ENCODE results near the gene RAMP3. TPM values are rescaled to one million over a fixed set of nuclear protein-coding genes. Genes with fewer than 3 reads are reported as not detected.
A peak's percentile ranks its signal among the peaks of the same experiment; 100 is the strongest.

RAMP3 gene
- total and polyA plus RNA-seq, 10 of the 15 experiments (the other 5 are each of a cell fraction or from before 2014, with no cell fraction given), result not detected

DNA sequence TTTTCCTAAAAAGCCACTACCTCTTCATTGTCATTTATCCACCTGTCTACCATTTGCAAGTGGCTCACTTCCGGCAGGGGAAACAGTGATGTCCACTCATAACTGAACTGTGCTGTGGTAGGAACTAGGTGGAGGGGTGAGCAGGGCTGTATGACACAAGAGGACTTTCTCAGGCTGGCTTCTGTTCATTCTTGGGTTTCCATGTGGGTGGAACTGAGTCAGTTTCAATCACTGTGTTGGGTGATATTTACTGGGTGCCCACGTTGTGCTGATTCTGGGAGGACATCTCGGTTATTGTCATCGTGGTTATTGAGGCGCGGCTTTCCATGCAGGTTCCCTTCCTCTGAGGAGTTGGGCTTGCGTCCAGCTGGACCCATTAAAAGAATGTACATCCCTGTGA, 38.8 kb downstream of the RAMP3 start (continued):
- TF ChIP-seq SUPT20H (IDR thresholded peaks at IDR 0.05; ENCODE audit: borderline replicate concordance, control insufficient read depth, low read depth, low read length) (no peak), DPF2 (IDR thresholded peaks at IDR 0.05) (no peak), CHD4 (IDR thresholded peaks at IDR 0.05) (no peak), NBN (IDR thresholded peaks at IDR 0.05) (no peak), MXI1 (IDR thresholded peaks at IDR 0.05; ENCODE audit: low read depth, low read length) (no peak), NFXL1 (IDR thresholded peaks at IDR 0.05; ENCODE audit: borderline replicate concordance) (no peak), EGR1 (IDR thresholded peaks at IDR 0.05; ENCODE audit: borderline replicate concordance in 1 of 2, low read depth in 2 of 2, low read length in 2 of 2) (peak in 1 of 2 experiments; percentile 49; a peak in 1 of 3 replicates), RAD51 (IDR thresholded peaks at IDR 0.05) (no peak), BRCA1 (IDR thresholded peaks at IDR 0.05; ENCODE audit: low read depth, low read length) (no peak), NR2F1 (conservative IDR thresholded peaks at IDR 0.05) (no peak), CREB1 (IDR thresholded peaks at IDR 0.05; ENCODE audit: low read depth) (no peak), CEBPB (IDR thresholded peaks at IDR 0.05; ENCODE audit: borderline replicate concordance in 1 of 2, low read depth in 2 of 2, low read length in 2 of 2) (no peak), WRNIP1 (IDR thresholded peaks at IDR 0.05; ENCODE audit: borderline replicate concordance, low read depth, low read length) (no peak), NRF1 (conservative IDR thresholded peaks at IDR 0.05; ENCODE audit: low read depth, low read length) (no peak), ZNF274 (IDR thresholded peaks at IDR 0.05; ENCODE audit: insufficient read depth, insufficient read length) (no peak)
- TF ChIP-seq, protein P1, sequence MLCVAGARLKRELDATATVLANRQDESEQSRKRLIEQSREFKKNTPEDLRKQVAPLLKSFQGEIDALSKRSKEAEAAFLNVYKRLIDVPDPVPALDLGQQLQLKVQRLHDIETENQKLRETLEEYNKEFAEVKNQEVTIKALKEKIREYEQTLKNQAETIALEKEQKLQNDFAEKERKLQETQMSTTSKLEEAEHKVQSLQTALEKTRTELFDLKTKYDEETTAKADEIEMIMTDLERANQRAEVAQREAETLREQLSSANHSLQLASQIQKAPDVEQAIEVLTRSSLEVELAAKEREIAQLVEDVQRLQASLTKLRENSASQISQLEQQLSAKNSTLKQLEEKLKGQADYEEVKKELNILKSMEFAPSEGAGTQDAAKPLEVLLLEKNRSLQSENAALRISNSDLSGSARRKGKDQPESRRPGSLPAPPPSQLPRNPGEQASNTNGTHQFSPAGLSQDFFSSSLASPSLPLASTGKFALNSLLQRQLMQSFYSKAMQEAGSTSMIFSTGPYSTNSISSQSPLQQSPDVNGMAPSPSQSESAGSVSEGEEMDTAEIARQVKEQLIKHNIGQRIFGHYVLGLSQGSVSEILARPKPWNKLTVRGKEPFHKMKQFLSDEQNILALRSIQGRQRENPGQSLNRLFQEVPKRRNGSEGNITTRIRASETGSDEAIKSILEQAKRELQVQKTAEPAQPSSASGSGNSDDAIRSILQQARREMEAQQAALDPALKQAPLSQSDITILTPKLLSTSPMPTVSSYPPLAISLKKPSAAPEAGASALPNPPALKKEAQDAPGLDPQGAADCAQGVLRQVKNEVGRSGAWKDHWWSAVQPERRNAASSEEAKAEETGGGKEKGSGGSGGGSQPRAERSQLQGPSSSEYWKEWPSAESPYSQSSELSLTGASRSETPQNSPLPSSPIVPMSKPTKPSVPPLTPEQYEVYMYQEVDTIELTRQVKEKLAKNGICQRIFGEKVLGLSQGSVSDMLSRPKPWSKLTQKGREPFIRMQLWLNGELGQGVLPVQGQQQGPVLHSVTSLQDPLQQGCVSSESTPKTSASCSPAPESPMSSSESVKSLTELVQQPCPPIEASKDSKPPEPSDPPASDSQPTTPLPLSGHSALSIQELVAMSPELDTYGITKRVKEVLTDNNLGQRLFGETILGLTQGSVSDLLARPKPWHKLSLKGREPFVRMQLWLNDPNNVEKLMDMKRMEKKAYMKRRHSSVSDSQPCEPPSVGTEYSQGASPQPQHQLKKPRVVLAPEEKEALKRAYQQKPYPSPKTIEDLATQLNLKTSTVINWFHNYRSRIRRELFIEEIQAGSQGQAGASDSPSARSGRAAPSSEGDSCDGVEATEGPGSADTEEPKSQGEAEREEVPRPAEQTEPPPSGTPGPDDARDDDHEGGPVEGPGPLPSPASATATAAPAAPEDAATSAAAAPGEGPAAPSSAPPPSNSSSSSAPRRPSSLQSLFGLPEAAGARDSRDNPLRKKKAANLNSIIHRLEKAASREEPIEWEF (IDR thresholded peaks at IDR 0.05; ENCODE audit: insufficient replicate concordance, low read depth, low read length), result no peak
- TF ChIP-seq, protein P2, sequence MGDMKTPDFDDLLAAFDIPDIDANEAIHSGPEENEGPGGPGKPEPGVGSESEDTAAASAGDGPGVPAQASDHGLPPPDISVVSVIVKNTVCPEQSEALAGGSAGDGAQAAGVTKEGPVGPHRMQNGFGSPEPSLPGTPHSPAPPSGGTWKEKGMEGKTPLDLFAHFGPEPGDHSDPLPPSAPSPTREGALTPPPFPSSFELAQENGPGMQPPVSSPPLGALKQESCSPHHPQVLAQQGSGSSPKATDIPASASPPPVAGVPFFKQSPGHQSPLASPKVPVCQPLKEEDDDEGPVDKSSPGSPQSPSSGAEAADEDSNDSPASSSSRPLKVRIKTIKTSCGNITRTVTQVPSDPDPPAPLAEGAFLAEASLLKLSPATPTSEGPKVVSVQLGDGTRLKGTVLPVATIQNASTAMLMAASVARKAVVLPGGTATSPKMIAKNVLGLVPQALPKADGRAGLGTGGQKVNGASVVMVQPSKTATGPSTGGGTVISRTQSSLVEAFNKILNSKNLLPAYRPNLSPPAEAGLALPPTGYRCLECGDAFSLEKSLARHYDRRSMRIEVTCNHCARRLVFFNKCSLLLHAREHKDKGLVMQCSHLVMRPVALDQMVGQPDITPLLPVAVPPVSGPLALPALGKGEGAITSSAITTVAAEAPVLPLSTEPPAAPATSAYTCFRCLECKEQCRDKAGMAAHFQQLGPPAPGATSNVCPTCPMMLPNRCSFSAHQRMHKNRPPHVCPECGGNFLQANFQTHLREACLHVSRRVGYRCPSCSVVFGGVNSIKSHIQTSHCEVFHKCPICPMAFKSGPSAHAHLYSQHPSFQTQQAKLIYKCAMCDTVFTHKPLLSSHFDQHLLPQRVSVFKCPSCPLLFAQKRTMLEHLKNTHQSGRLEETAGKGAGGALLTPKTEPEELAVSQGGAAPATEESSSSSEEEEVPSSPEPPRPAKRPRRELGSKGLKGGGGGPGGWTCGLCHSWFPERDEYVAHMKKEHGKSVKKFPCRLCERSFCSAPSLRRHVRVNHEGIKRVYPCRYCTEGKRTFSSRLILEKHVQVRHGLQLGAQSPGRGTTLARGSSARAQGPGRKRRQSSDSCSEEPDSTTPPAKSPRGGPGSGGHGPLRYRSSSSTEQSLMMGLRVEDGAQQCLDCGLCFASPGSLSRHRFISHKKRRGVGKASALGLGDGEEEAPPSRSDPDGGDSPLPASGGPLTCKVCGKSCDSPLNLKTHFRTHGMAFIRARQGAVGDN (IDR thresholded peaks at IDR 0.05), result no peak
- TF ChIP-seq, protein P3, sequence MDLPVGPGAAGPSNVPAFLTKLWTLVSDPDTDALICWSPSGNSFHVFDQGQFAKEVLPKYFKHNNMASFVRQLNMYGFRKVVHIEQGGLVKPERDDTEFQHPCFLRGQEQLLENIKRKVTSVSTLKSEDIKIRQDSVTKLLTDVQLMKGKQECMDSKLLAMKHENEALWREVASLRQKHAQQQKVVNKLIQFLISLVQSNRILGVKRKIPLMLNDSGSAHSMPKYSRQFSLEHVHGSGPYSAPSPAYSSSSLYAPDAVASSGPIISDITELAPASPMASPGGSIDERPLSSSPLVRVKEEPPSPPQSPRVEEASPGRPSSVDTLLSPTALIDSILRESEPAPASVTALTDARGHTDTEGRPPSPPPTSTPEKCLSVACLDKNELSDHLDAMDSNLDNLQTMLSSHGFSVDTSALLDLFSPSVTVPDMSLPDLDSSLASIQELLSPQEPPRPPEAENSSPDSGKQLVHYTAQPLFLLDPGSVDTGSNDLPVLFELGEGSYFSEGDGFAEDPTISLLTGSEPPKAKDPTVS (IDR thresholded peaks at IDR 0.05; ENCODE audit: low read depth, low read length), result no peak
- TF ChIP-seq, protein P4, sequence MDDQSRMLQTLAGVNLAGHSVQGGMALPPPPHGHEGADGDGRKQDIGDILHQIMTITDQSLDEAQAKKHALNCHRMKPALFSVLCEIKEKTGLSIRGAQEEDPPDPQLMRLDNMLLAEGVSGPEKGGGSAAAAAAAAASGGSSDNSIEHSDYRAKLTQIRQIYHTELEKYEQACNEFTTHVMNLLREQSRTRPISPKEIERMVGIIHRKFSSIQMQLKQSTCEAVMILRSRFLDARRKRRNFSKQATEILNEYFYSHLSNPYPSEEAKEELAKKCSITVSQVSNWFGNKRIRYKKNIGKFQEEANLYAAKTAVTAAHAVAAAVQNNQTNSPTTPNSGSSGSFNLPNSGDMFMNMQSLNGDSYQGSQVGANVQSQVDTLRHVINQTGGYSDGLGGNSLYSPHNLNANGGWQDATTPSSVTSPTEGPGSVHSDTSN (IDR thresholded peaks at IDR 0.05; ENCODE audit: insufficient replicate concordance, low read depth, low read length), result no peak

All from GM12878 (cell line).